MM.1S (cell line): ENCODE results near the gene IL1B.

Experiments
- DNase-seq: peaks from one replicate; pipeline ENCODE4 v3.0.0-alpha.2; 2015
- H2AFZ ChIP-seq: fragments of 300-600 bp; sonication (generic); 2 replicates; pipeline ENCODE4 v1.6.0; 2016; ENCODE audit warnings: antibody characterized with exemption, low read length
- H3F3A ChIP-seq: fragments of 300-600 bp; sonication (generic); 2 replicates; pipeline ENCODE4 v1.6.1; 2016; ENCODE audit warnings: mild to moderate bottlenecking, antibody characterized with exemption, low read length, moderate library complexity, mixed read lengths; ENCODE audit not compliant: insufficient read depth
- H3K27ac ChIP-seq: fragments of 300-600 bp; sonication (generic); 2 replicates; pipeline ENCODE4 v1.5.1; 2016; ENCODE audit warnings: mild to moderate bottlenecking, low read length
- H3K27me3 ChIP-seq: fragments of 300-600 bp; sonication (generic); replicated peaks from 2 replicates; pipeline ENCODE4 v1.6.0; 2016; ENCODE audit warnings: low read length; ENCODE audit not compliant: insufficient read depth
- H3K36me3 ChIP-seq: fragments of 300-600 bp; sonication (generic); replicated peaks from 2 replicates; pipeline ENCODE4 v1.6.1; 2016; ENCODE audit warnings: mild to moderate bottlenecking, low read length, mixed read lengths; ENCODE audit not compliant: insufficient read depth
- H3K4me1 ChIP-seq: fragments of 300-600 bp; sonication (generic); 2 replicates; pipeline ENCODE4 v1.6.1; 2016; ENCODE audit warnings: low read length, mixed read lengths
- H3K4me2 ChIP-seq: fragments of 300-600 bp; sonication (generic); 2 replicates; pipeline ENCODE4 v1.6.0; 2016; ENCODE audit warnings: low read depth, low read length
- H3K4me3 ChIP-seq: fragments of 300-600 bp; sonication (generic); 2 replicates; pipeline ENCODE4 v1.5.1; 2016; ENCODE audit warnings: low read length, mixed read lengths
- H3K79me2 ChIP-seq: fragments of 300-600 bp; sonication (generic); 2 replicates; pipeline ENCODE4 v1.6.1; 2016; ENCODE audit warnings: mixed run types, low read length, mixed read lengths
- H3K9ac ChIP-seq: fragments of 300-600 bp; sonication (generic); 2 replicates; pipeline ENCODE4 v1.6.1; 2016; ENCODE audit warnings: low read length, mixed read lengths
- H3K9me2 ChIP-seq: fragments of 300-600 bp; sonication (generic); replicated peaks from 2 replicates; pipeline ENCODE4 v1.6.1; 2016; ENCODE audit warnings: mild to moderate bottlenecking, low read length, mixed read lengths; ENCODE audit not compliant: insufficient read depth
- H3K9me3 ChIP-seq: fragments of 300-600 bp; sonication (generic); replicated peaks from 2 replicates; pipeline ENCODE4 v1.6.1; 2016; ENCODE audit warnings: mild to moderate bottlenecking, low read length, mixed read lengths; ENCODE audit not compliant: insufficient read depth
- H4K20me1 ChIP-seq: fragments of 300-600 bp; sonication (generic); 2 replicates; pipeline ENCODE4 v1.6.1; 2016; ENCODE audit warnings: mild to moderate bottlenecking, low read length, moderate library complexity, mixed read lengths; ENCODE audit not compliant: insufficient read depth
- CTCF ChIP-seq: fragments of 300-600 bp; sonication (generic); IDR thresholded peaks from 2 replicates; pipeline ENCODE4 v1.5.1; 2016; ENCODE audit warnings: antibody characterized with exemption, low read length, mixed read lengths
- EZH2 ChIP-seq: fragments of 300-600 bp; sonication (generic); optimal IDR thresholded peaks from 2 replicates; pipeline ENCODE3; 2017; ENCODE audit warnings: low read depth, mild to moderate bottlenecking, antibody characterized with exemption, low read length, mixed read lengths
- EZH2phosphoT487 ChIP-seq: fragments of 300-600 bp; sonication (generic); IDR thresholded peaks from 2 replicates; pipeline ENCODE4 v1.6.1; 2018; ENCODE audit warnings: antibody characterized with exemption, low read length

IL1B gene

GRCh38 chr2:112792419-112792818 is 44.2 kb downstream of the IL1B start:
- Histone ChIP-seq H3K4me1 (no peaks in the 10 kb centered on the region), H3K79me2 (no peaks in the 10 kb centered on the region), H4K20me1 (no peaks in the 10 kb centered on the region), H3K4me2 (no peak overlapping the region), H3K27ac (no peak overlapping the region), H3K36me3 (no peaks in the 10 kb centered on the region), H3K9me2 (no peaks in the 10 kb centered on the region), H3K9me3 (no peaks in the 10 kb centered on the region), H3F3A (no peaks in the 10 kb centered on the region), H3K27me3 (no peaks in the 10 kb centered on the region), H3K4me3 (no peak overlapping the region), H3K9ac (no peak overlapping the region), H2AFZ (no peak overlapping the region)
- TF ChIP-seq EZH2 (no peak), EZH2phosphoT487 (no peak), CTCF (no peak)
- DNase-seq, result no peak

GRCh38 chr2:112791693-112792230 is 44.8 kb downstream of the IL1B start:
- TF ChIP-seq EZH2phosphoT487 (no peak), CTCF (no peak), EZH2 (no peak)
- no peaks in the 10 kb centered on the region for H4K20me1 ChIP-seq
- no peak overlapping the region for H3K9ac ChIP-seq
- H3K9me2 ChIP-seq, result no peaks in the 10 kb centered on the region
- DNase-seq, result no peak
- no peaks in the 10 kb centered on the region for H3K27me3 ChIP-seq
- no peak overlapping the region for H3K4me2 ChIP-seq
- H3K4me1 ChIP-seq, result no peaks in the 10 kb centered on the region
- no peaks in the 10 kb centered on the region for H3K9me3 ChIP-seq
- no peaks in the 10 kb centered on the region for H3F3A ChIP-seq
- H3K36me3 ChIP-seq, result no peaks in the 10 kb centered on the region
- H3K4me3 ChIP-seq, result no peak overlapping the region
- H3K79me2 ChIP-seq, result no peaks in the 10 kb centered on the region
- H2AFZ ChIP-seq, result no peak overlapping the region
- H3K27ac ChIP-seq, result no peak overlapping the region

GRCh38 chr2:112791019-112791418 is 45.6 kb downstream of the IL1B start:
- Histone ChIP-seq H2AFZ (no peak overlapping the region), H3K4me2 (no peak overlapping the region), H3K4me1 (no peaks in the 10 kb centered on the region), H3K79me2 (no peaks in the 10 kb centered on the region), H4K20me1 (no peaks in the 10 kb centered on the region), H3K27me3 (no peaks in the 10 kb centered on the region), H3K9me3 (no peaks in the 10 kb centered on the region), H3K27ac (no peak overlapping the region), H3K9ac (no peak overlapping the region), H3K4me3 (no peak overlapping the region), H3K36me3 (no peaks in the 10 kb centered on the region), H3K9me2 (no peaks in the 10 kb centered on the region), H3F3A (no peaks in the 10 kb centered on the region)
- no peak for TF ChIP-seq EZH2
- no peak for DNase-seq

- H3K27ac ChIP-seq, result no peak overlapping the region
- no peaks in the 10 kb centered on the region for H3K79me2 ChIP-seq
- no peaks in the 10 kb centered on the region for H3K27me3 ChIP-seq
- H3K9ac ChIP-seq, result no peak overlapping the region
- no peaks in the 10 kb centered on the region for H3K36me3 ChIP-seq
- H3F3A ChIP-seq, result no peaks in the 10 kb centered on the region
- H3K4me2 ChIP-seq, result no peak overlapping the region
- H3K9me3 ChIP-seq, result no peaks in the 10 kb centered on the region
- DNase-seq, result no peak
- no peaks in the 10 kb centered on the region for H3K9me2 ChIP-seq
- TF ChIP-seq EZH2phosphoT487, result no peak
- no peak for TF ChIP-seq CTCF
- TF ChIP-seq EZH2, result no peak
- no peaks in the 10 kb centered on the region for H4K20me1 ChIP-seq
- no peaks in the 10 kb centered on the region for H3K4me1 ChIP-seq
- H3K4me3 ChIP-seq, result no peak overlapping the region
- H2AFZ ChIP-seq, result no peak overlapping the region
Measured at GRCh38 chr2:112790305-112790704, 46.3 kb downstream of the IL1B start.
